Measurements from ENCODE around the gene WAC.

Gene WAC

GRCh38 chr10:28556142-28556541 is 23.2 kb downstream of the WAC start:
- no peak for DNase-seq (ENCODE audit: low read depth)
- H3K4me3 ChIP-seq (ENCODE audit: low read length), result no peak overlapping the region
- no peak for TF ChIP-seq CTCF (conservative IDR thresholded peaks at IDR 0.05; ENCODE audit: low read depth, low read length)

- TF ChIP-seq CTCF (conservative IDR thresholded peaks at IDR 0.05; ENCODE audit: low read depth, low read length), result no peak
- H3K4me3 ChIP-seq (ENCODE audit: low read length), result no peak overlapping the region
- DNase-seq (ENCODE audit: low read depth), result no peak
Measured at GRCh38 chr10:28558186-28558585, 25.3 kb downstream of the WAC start.

GRCh38 chr10:28558923-28559508 is 26.1 kb downstream of the WAC start:
- H3K4me3 ChIP-seq (ENCODE audit: low read length), result no peak overlapping the region
- no peak for DNase-seq (ENCODE audit: low read depth)
- no peak for TF ChIP-seq CTCF (conservative IDR thresholded peaks at IDR 0.05; ENCODE audit: low read depth, low read length)

GRCh38 chr10:28559618-28560017 is 26.7 kb downstream of the WAC start:
- no peak overlapping the region for H3K4me3 ChIP-seq (ENCODE audit: low read length)
- peak; percentile 44 for DNase-seq (ENCODE audit: low read depth)
- no peak for TF ChIP-seq CTCF (conservative IDR thresholded peaks at IDR 0.05; ENCODE audit: low read depth, low read length)

GRCh38 chr10:28560617-28561016 is 27.7 kb downstream of the WAC start:
- TF ChIP-seq CTCF (conservative IDR thresholded peaks at IDR 0.05; ENCODE audit: low read depth, low read length), result no peak
- no peak overlapping the region for H3K4me3 ChIP-seq (ENCODE audit: low read length)
- no peak for DNase-seq (ENCODE audit: low read depth)

GRCh38 chr10:28561531-28561930 is 28.6 kb downstream of the WAC start:
- DNase-seq (ENCODE audit: low read depth), result no peak
- no peak overlapping the region for H3K4me3 ChIP-seq (ENCODE audit: low read length)
- no peak for TF ChIP-seq CTCF (conservative IDR thresholded peaks at IDR 0.05; ENCODE audit: low read depth, low read length)

- DNase-seq (ENCODE audit: low read depth), result no peak
- no peak for TF ChIP-seq CTCF (conservative IDR thresholded peaks at IDR 0.05; ENCODE audit: low read depth, low read length)
- H3K4me3 ChIP-seq (ENCODE audit: low read length), result no peak overlapping the region
Measured at GRCh38 chr10:28564905-28565304, 32.0 kb downstream of the WAC start.
